ENCODE results near the gene ABL1. TPM values are rescaled to one million over a fixed set of nuclear protein-coding genes. Genes with fewer than 3 reads are reported as not detected.

ABL1 gene
- polyA plus RNA-seq, 3 donors, result 4.5 to 14.5 (median 8.0) TPM

DNA sequence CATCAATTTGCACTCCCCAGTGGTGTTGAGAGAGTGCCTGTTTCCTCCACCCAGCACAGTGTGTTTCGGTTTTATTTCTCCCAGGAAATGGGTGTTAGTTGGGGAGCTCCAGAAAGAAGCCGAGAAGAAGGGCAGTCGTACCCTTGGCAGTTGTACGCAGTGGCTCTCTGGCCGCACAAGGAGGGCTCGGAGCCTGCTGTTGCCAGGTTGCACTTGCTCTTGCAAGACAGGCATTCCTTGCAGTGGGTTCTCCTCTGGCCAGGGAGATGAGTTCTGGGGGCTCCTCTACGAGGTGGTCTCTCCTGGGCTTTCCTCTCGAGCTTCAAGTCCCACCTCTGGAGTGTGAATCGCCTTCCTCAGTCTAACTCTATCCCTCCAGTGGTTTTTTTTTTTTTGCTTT, 32.5 kb downstream of the ABL1 start:
- intact Hi-C loops (cut with micrococcal nuclease), result loop anchor here (2.0 to 10.0 kb wide), 6 partner anchors 75 to 180 kb away; no protein-coding TSS in a partner anchor
- peaks cover 44 to 50% of the 10 kb centered on the region in 2 donors for H3K36me3 Mint-ChIP-seq
- 95% methylated on average over 6 of the region's 9 CpGs for WGBS (ENCODE audit: insufficient coverage)
- DNase-seq, result no peak
- H3K9me3 Mint-ChIP-seq, result no peaks in the 10 kb centered on the region
- no peak overlapping the region for H3K4me3 Mint-ChIP-seq
- no peak overlapping the region for H3K4me2 ChIP-seq (replicated peaks; ENCODE audit: extremely low read depth, low read length, poor library complexity, severe bottlenecking)
- no peak overlapping the region for H3K9ac ChIP-seq (ENCODE audit: insufficient read depth, low read length, poor library complexity, severe bottlenecking)
- H3K79me2 ChIP-seq (ENCODE audit: insufficient read depth, low read length), result no peaks in the 10 kb centered on the region
- H3K27ac Mint-ChIP-seq, result no peak overlapping the region
- no peaks in the 10 kb centered on the region for H3K27me3 Mint-ChIP-seq (ENCODE audit: low read depth in 3 of 3)
- H3K4me1 Mint-ChIP-seq, result no peaks in the 10 kb centered on the region
- no peaks in the 10 kb centered on the region for H3K27me3 ChIP-seq (ENCODE audit: control insufficient read depth in 2 of 2, insufficient read depth in 2 of 2, low read length in 2 of 2)
- no peak overlapping the region for H3K4me3 ChIP-seq (replicated peaks in 1 of 3; ENCODE audit: low read depth in 2 of 3, low read length in 3 of 3)
- TF ChIP-seq, protein P1, sequence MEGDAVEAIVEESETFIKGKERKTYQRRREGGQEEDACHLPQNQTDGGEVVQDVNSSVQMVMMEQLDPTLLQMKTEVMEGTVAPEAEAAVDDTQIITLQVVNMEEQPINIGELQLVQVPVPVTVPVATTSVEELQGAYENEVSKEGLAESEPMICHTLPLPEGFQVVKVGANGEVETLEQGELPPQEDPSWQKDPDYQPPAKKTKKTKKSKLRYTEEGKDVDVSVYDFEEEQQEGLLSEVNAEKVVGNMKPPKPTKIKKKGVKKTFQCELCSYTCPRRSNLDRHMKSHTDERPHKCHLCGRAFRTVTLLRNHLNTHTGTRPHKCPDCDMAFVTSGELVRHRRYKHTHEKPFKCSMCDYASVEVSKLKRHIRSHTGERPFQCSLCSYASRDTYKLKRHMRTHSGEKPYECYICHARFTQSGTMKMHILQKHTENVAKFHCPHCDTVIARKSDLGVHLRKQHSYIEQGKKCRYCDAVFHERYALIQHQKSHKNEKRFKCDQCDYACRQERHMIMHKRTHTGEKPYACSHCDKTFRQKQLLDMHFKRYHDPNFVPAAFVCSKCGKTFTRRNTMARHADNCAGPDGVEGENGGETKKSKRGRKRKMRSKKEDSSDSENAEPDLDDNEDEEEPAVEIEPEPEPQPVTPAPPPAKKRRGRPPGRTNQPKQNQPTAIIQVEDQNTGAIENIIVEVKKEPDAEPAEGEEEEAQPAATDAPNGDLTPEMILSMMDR (IDR thresholded peaks at IDR 0.05), result no peak
- H3K27ac ChIP-seq (ENCODE audit: low read depth in 1 of 2, low read length in 2 of 2), result no peak overlapping the region
- H4K20me1 ChIP-seq (ENCODE audit: insufficient read depth, low read length), result peaks cover 7% of the 10 kb centered on the region
- H3K9me3 ChIP-seq (replicated peaks in 1 of 2; ENCODE audit: control insufficient read depth in 1 of 2, insufficient read depth in 1 of 2, low read length in 2 of 2), result no peaks in the 10 kb centered on the region
- H3K4me1 ChIP-seq (ENCODE audit: control insufficient read depth in 1 of 2, insufficient read depth in 2 of 2, low read length in 2 of 2), result no peaks in the 10 kb centered on the region
- no peak overlapping the region for H2AFZ ChIP-seq (ENCODE audit: insufficient read depth, low read depth, low read length, poor library complexity, severe bottlenecking)
- H3K36me3 ChIP-seq (replicated peaks in 1 of 2; ENCODE audit: control insufficient read depth in 1 of 2, insufficient read depth in 2 of 2, low read length in 2 of 2), result peaks cover 17 to 69% of the 10 kb centered on the region in 2 donors

DNA sequence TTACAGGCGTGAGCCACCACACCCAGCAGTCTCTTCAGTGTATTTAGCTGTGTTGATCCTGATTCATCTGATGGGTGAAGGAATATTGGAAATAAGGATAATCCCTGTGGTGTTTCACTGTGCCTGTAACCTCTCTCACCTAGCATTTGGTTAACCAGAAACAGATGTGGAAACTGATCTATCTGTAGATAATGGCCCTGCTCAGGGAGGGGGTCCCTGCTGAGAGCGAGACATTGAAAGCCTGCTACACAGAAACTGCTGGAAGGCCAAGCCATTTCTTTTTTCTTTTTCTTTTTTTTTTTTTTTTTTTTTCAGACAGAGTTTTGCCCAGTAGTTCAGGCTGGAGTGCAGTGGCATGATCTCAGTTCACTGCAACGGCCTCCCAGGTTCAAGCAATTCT, 33.2 kb downstream of the ABL1 start:
- no peak overlapping the region for H3K4me3 ChIP-seq (replicated peaks in 1 of 3; ENCODE audit: low read depth in 2 of 3, low read length in 3 of 3)
- H3K9ac ChIP-seq (ENCODE audit: insufficient read depth, low read length, poor library complexity, severe bottlenecking), result no peak overlapping the region
- H4K20me1 ChIP-seq (ENCODE audit: insufficient read depth, low read length), result peaks cover 7% of the 10 kb centered on the region
- H3K4me1 ChIP-seq (ENCODE audit: control insufficient read depth in 1 of 2, insufficient read depth in 2 of 2, low read length in 2 of 2), result no peaks in the 10 kb centered on the region
- DNase-seq, result no peak
- no peaks in the 10 kb centered on the region for H3K27me3 ChIP-seq (ENCODE audit: control insufficient read depth in 2 of 2, insufficient read depth in 2 of 2, low read length in 2 of 2)
- H3K27ac Mint-ChIP-seq, result peak overlapping the region in 1 of 7 donors; percentile 18
- H2AFZ ChIP-seq (ENCODE audit: insufficient read depth, low read depth, low read length, poor library complexity, severe bottlenecking), result no peak overlapping the region
- H3K36me3 Mint-ChIP-seq, result peaks cover 44 to 52% of the 10 kb centered on the region in 2 donors
- H3K27ac ChIP-seq (ENCODE audit: low read depth in 1 of 2, low read length in 2 of 2), result no peak overlapping the region
- H3K27me3 Mint-ChIP-seq (ENCODE audit: low read depth in 3 of 3), result no peaks in the 10 kb centered on the region
- peaks cover 20 to 69% of the 10 kb centered on the region in 2 donors for H3K36me3 ChIP-seq (replicated peaks in 1 of 2; ENCODE audit: control insufficient read depth in 1 of 2, insufficient read depth in 2 of 2, low read length in 2 of 2)
- intact Hi-C loops (cut with micrococcal nuclease), result loop anchor here (5.0 to 10.0 kb wide), 5 partner anchors 74 to 179 kb away; no protein-coding TSS in a partner anchor
- no peak overlapping the region for H3K4me3 Mint-ChIP-seq
- no peaks in the 10 kb centered on the region for H3K9me3 Mint-ChIP-seq
- H3K4me2 ChIP-seq (replicated peaks; ENCODE audit: extremely low read depth, low read length, poor library complexity, severe bottlenecking), result no peak overlapping the region
- no peaks in the 10 kb centered on the region for H3K9me3 ChIP-seq (replicated peaks in 1 of 2; ENCODE audit: control insufficient read depth in 1 of 2, insufficient read depth in 1 of 2, low read length in 2 of 2)
- no peaks in the 10 kb centered on the region for H3K79me2 ChIP-seq (ENCODE audit: insufficient read depth, low read length)
- 100% methylated on average over 1 of the region's 3 CpGs for WGBS (ENCODE audit: insufficient coverage)
- TF ChIP-seq, protein P1 (IDR thresholded peaks at IDR 0.05), result no peak
- no peaks in the 10 kb centered on the region for H3K4me1 Mint-ChIP-seq
